ENCODE results near the gene ARHGAP42.

DNA sequence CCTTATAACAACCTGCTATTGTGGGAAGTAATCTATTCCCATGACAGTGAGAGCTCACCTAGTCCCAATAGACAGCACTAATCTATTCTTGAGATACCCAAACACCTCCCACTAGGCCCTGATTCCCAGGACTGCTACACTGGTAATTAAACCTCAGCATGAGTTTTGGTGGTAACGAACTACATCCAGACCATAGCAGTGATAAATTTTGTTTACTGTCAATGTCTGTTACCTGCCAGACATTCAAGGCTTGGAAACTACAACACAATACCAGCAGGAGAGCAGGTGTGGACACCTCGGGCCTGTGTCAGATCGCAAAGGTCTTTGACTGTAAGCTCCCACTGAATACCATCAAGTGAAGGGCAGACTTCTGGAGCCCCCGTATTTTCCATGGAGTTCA lies 187.1 kb downstream of the ARHGAP42 start:
- TF ChIP-seq, protein P1, sequence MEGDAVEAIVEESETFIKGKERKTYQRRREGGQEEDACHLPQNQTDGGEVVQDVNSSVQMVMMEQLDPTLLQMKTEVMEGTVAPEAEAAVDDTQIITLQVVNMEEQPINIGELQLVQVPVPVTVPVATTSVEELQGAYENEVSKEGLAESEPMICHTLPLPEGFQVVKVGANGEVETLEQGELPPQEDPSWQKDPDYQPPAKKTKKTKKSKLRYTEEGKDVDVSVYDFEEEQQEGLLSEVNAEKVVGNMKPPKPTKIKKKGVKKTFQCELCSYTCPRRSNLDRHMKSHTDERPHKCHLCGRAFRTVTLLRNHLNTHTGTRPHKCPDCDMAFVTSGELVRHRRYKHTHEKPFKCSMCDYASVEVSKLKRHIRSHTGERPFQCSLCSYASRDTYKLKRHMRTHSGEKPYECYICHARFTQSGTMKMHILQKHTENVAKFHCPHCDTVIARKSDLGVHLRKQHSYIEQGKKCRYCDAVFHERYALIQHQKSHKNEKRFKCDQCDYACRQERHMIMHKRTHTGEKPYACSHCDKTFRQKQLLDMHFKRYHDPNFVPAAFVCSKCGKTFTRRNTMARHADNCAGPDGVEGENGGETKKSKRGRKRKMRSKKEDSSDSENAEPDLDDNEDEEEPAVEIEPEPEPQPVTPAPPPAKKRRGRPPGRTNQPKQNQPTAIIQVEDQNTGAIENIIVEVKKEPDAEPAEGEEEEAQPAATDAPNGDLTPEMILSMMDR (IDR thresholded peaks at IDR 0.05), result no peak
- TF ChIP-seq EP300 (IDR thresholded peaks at IDR 0.05), result no peak
